B cell (primary cell): ENCODE results near the gene CASS4. TPM values are rescaled to one million over a fixed set of nuclear protein-coding genes. Genes with fewer than 3 reads are reported as not detected.

Experiments used
- ATAC-seq: fragments of 200-7000 bp; cut with Tn5 transposase; one replicate; pipeline ENCODE4 v1.10.0; 2021; ENCODE audit warnings: low read depth, mild to moderate bottlenecking, moderate number of reproducible peaks, moderate library complexity
- CTCF ChIA-PET: fragments of 350-600 bp; sonication (Branson Sonifier 250); formaldehyde crosslinking; loops from one replicate; lab custom pipeline; 2021; ENCODE audit warnings: antibody characterized with exemption, inconsistent platforms; lab: Charles Lee
- POLR2A ChIA-PET: fragments of 350-600 bp; sonication (Branson Sonifier 250); formaldehyde crosslinking; loops from one replicate; lab custom pipeline; 2021; ENCODE audit warnings: antibody characterized with exemption; lab: Charles Lee
- DNase-seq: peaks from one replicate; pipeline ENCODE4 v3.0.0; 2013
- H2AFZ ChIP-seq: 2 replicates; pipeline ENCODE4 v1.6.1; 2012; ENCODE audit warnings: mild to moderate bottlenecking, low read depth, low read length; ENCODE audit not compliant: insufficient read depth, poor library complexity, severe bottlenecking
- H3K27ac ChIP-seq, 2 donors: 1 replicate in 1 of 2; 2 replicates in 1 of 2; pipeline ENCODE4 v1.5.1; 2012 to 2013; ENCODE audit warnings: low read length in 2 of 2, mild to moderate bottlenecking in 2 of 2, moderate library complexity in 1 of 2
- H3K27me3 ChIP-seq, 4 experiments: fragments of 200-600 bp in 1 of 4; sonication (generic) in 1 of 4; replicated peaks in 1 of 4; 1 replicate in 2 of 4; 2 replicates in 2 of 4; pipeline versions ENCODE4 v1.6.1 to v1.7.0; 2013 to 2016; ENCODE audit warnings: low read length in 3 of 4, mild to moderate bottlenecking in 2 of 4, mixed read lengths in 1 of 4, moderate library complexity in 1 of 4; ENCODE audit not compliant: insufficient read depth in 4 of 4, control insufficient read depth in 3 of 4; ENCODE audit errors: control extremely low read depth in 1 of 4
- H3K36me3 ChIP-seq, 2 experiments: replicated peaks in 1 of 2; 1 replicate in 1 of 2; 2 replicates in 1 of 2; pipeline versions ENCODE4 v1.6.1 to v1.7.1; 2013; ENCODE audit warnings: low read length in 1 of 2; ENCODE audit not compliant: insufficient read depth in 2 of 2, control insufficient read depth in 1 of 2; ENCODE audit errors: control extremely low read depth in 1 of 2, extremely low read depth in 1 of 2
- H3K4me1 ChIP-seq, 2 donors: fragments of 200-600 bp in 1 of 2; sonication (generic) in 1 of 2; 1 replicate in 1 of 2; 2 replicates in 1 of 2; pipeline versions ENCODE4 v1.5.1 to v1.6.1; 2013 to 2017; ENCODE audit warnings: low read length in 2 of 2; ENCODE audit not compliant: control insufficient read depth in 2 of 2, insufficient read depth in 2 of 2
- H3K4me2 ChIP-seq: replicated peaks from 2 replicates; pipeline ENCODE3; 2012; ENCODE audit warnings: mild to moderate bottlenecking, low read depth, low read length; ENCODE audit not compliant: poor library complexity, severe bottlenecking
- H3K4me3 ChIP-seq, 5 experiments: fragments of 200-600 bp in 1 of 5; sonication (generic) in 1 of 5; 1 replicate in 3 of 5; 2 replicates in 2 of 5; pipeline versions ENCODE4 v1.5.1 to v1.7.0; 2011 to 2016; ENCODE audit warnings: low read length in 4 of 5, mild to moderate bottlenecking in 4 of 5, low read depth in 2 of 5, control low read depth in 1 of 5, moderate library complexity in 1 of 5; ENCODE audit not compliant: insufficient read depth in 1 of 5; ENCODE audit errors: control extremely low read depth in 1 of 5, extremely low read depth in 1 of 5
- H3K79me2 ChIP-seq: fragments of 200-600 bp; sonication (generic); one replicate; pipeline ENCODE4 v1.6.0; 2016; ENCODE audit warnings: low read length; ENCODE audit not compliant: control insufficient read depth, insufficient read depth
- H3K9ac ChIP-seq: fragments of 200-600 bp; sonication (generic); 2 replicates; pipeline ENCODE4 v1.6.1; 2017; ENCODE audit warnings: mild to moderate bottlenecking, low read length, moderate library complexity
- H3K9me3 ChIP-seq, 3 donors: one replicate each; pipeline versions ENCODE4 v1.6.1 to v1.7.1; 2013; ENCODE audit warnings: low read length in 2 of 3; ENCODE audit not compliant: control insufficient read depth in 2 of 3, insufficient read depth in 1 of 3; ENCODE audit errors: control extremely low read depth in 1 of 3
- H4K20me1 ChIP-seq: 2 replicates; pipeline ENCODE4 v1.6.0; 2012; ENCODE audit warnings: mild to moderate bottlenecking, low read length; ENCODE audit not compliant: insufficient read depth, control insufficient read depth, poor library complexity, severe bottlenecking
- H3K27ac Mint-ChIP-seq: one replicate; pipeline ENCODE4 v1.8.0; 2021; ENCODE audit warnings: mixed read lengths
- H3K27me3 Mint-ChIP-seq: one replicate; pipeline ENCODE4 v1.8.0; 2021; ENCODE audit warnings: mixed read lengths
- H3K4me1 Mint-ChIP-seq: one replicate; pipeline ENCODE4 v1.8.0; 2021; ENCODE audit warnings: mixed read lengths
- H3K4me3 Mint-ChIP-seq: one replicate; pipeline ENCODE4 v1.8.0; 2021; ENCODE audit warnings: mixed read lengths
- H3K9me3 Mint-ChIP-seq: one replicate; pipeline ENCODE4 v1.8.0; 2022; ENCODE audit warnings: mixed read lengths; ENCODE audit not compliant: insufficient read depth
- CTCF ChIP-seq: fragments of 200-600 bp; IDR thresholded peaks from one replicate; pipeline ENCODE4 v1.8.0; 2022; ENCODE audit warnings: antibody characterized with exemption, mild to moderate bottlenecking
- EZH2 ChIP-seq: IDR thresholded peaks from 2 replicates; pipeline ENCODE4 v1.6.1; 2012; ENCODE audit warnings: borderline replicate concordance, low read depth, mild to moderate bottlenecking, moderate library complexity, low read length; ENCODE audit not compliant: insufficient read depth, poor library complexity, severe bottlenecking
- WGBS: methylation state at CpG from one replicate; pipeline ENCODE4 v1.1.5; 2013; ENCODE audit warnings: missing lambda C conversion rate; ENCODE audit not compliant: insufficient coverage; 5-methylcytosine and 5-hydroxymethylcytosine counted together
- intact Hi-C: fragments of 100-400 bp; cut with micrococcal nuclease; formaldehyde crosslinking; loops from one replicate; pipeline ENCODE4 v1.10.0; 2022
- polyA plus RNA-seq: library from polyadenylated mRNA; depleted of rRNA; stranded (reverse); fragments of >200 nt; gene quantifications from 2 replicates; pipeline ENCODE4 v1.2.3, GENCODE V29; 2012
- total RNA-seq, 2 donors: library from RNA; stranded (reverse); fragments of 120-200 nt in 1 of 2; gene quantifications; 1 replicate in 1 of 2; 2 replicates in 1 of 2; pipeline versions ENCODE4 v1.2.3 to v1.2.4, GENCODE V29; 2013 to 2022

CASS4 gene
- total and polyA plus RNA-seq, 2 donors (not counting 1 experiment from before 2014, with no cell fraction given): 0.42 to 0.45 TPM

- Histone ChIP-seq H3K36me3 (no peaks in the 10 kb centered on the region), H3K4me1 (peaks cover 0 to 15% of the 10 kb centered on the region in 2 donors), H3K27me3 (no peaks in the 10 kb centered on the region), H3K27ac (no peak overlapping the region), H3K4me2 (no peak overlapping the region), H3K9ac (no peak overlapping the region), H3K4me3 (no peak overlapping the region), H2AFZ (no peak overlapping the region), H3K9me3 (no peaks in the 10 kb centered on the region), H4K20me1 (no peaks in the 10 kb centered on the region), H3K79me2 (no peaks in the 10 kb centered on the region)
- Mint-ChIP-seq H3K4me3 (no peak overlapping the region), H3K4me1 (peaks cover 12% of the 10 kb centered on the region), H3K9me3 (no peaks in the 10 kb centered on the region), H3K27me3 (no peaks in the 10 kb centered on the region), H3K27ac (no peak overlapping the region)
- WGBS: 30% methylated on average over 2 of the region's 8 CpGs
- TF ChIP-seq EZH2 (no peak), CTCF (no peak)
- ATAC-seq (no peak), DNase-seq (no peak)
- intact Hi-C loops: no loop called here
- ChIA-PET CTCF (no interaction called here), POLR2A (no interaction called here)
Observed at GRCh38 chr20:56362833-56363413, 49.1 kb upstream of the CASS4 start.

GRCh38 chr20:56363491-56363890, 48.6 kb upstream of the CASS4 start:
- no peaks in the 10 kb centered on the region for H3K27me3 ChIP-seq
- H3K4me3 Mint-ChIP-seq: no peak overlapping the region
- H3K27ac ChIP-seq: no peak overlapping the region
- no peaks in the 10 kb centered on the region for H3K27me3 Mint-ChIP-seq
- H3K9ac ChIP-seq: no peak overlapping the region
- H3K36me3 ChIP-seq: no peaks in the 10 kb centered on the region
- intact Hi-C loops: no loop called here
- no peak overlapping the region for H3K4me3 ChIP-seq
- H3K79me2 ChIP-seq: no peaks in the 10 kb centered on the region
- H4K20me1 ChIP-seq: no peaks in the 10 kb centered on the region
- no peak for TF ChIP-seq EZH2
- TF ChIP-seq CTCF: no peak
- peaks cover 8% of the 10 kb centered on the region for H3K4me1 Mint-ChIP-seq
- no peak overlapping the region for H3K4me2 ChIP-seq
- H3K9me3 ChIP-seq: no peaks in the 10 kb centered on the region
- WGBS: 87% methylated on average over 6 of the region's 6 CpGs
- DNase-seq (no peak), ATAC-seq (no peak)
- no peak overlapping the region for H3K27ac Mint-ChIP-seq
- POLR2A ChIA-PET: no interaction called here
- CTCF ChIA-PET: no interaction called here
- H2AFZ ChIP-seq: no peak overlapping the region
- peaks cover 0 to 9% of the 10 kb centered on the region in 2 donors for H3K4me1 ChIP-seq
- H3K9me3 Mint-ChIP-seq: no peaks in the 10 kb centered on the region
